Stimulated activated CD4-positive, alpha-beta T cell treated with anti-CD3 and anti-CD28 coated beads, Interleukin-2, amount 100 ng/mL, for 24 hours (primary cell): ENCODE measurements around the gene TPCN1.

Experiments
- DNase-seq, 2 donors: peaks; one replicate each; pipeline ENCODE4 v3.0.0-alpha.2; 2020

TPCN1 gene

GRCh38 chr12:113221181-113221996 is at the start of gene TPCN1:
TPCN1 (plus strand) TSS chr12:113221464; CDS start chr12:113226853, 5,389 bp downstream.
- peak; percentile 99 for DNase-seq

DNA sequence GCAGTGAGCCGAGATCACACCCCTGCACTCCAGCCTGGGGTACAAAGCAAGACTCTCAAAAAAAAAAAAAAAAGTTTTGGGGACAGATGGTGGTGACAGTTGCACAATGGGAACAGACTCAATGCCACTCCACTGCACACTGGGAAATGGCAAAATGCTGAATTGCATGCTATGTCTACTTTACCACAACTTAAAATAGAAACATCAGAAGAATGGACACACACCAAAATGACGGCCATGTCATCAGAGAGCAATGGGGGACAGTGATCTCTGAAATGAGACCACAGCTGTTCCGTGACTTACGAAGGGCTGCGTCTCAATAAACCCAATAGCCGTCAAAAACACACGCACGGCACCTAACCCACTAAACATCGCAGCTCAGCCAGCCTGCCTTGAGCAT is 49.7 kb upstream of the TPCN1 start:
- no peak for DNase-seq

GRCh38 chr12:113172185-113172584 is 49.1 kb upstream of the TPCN1 start:
- no peak for DNase-seq

- DNase-seq, result no peak
Observed at GRCh38 chr12:113173081-113173698, 48.1 kb upstream of the TPCN1 start.

- peak; percentile 86 for DNase-seq
Observed at GRCh38 chr12:113174461-113175384, 46.5 kb upstream of the TPCN1 start.

DNA sequence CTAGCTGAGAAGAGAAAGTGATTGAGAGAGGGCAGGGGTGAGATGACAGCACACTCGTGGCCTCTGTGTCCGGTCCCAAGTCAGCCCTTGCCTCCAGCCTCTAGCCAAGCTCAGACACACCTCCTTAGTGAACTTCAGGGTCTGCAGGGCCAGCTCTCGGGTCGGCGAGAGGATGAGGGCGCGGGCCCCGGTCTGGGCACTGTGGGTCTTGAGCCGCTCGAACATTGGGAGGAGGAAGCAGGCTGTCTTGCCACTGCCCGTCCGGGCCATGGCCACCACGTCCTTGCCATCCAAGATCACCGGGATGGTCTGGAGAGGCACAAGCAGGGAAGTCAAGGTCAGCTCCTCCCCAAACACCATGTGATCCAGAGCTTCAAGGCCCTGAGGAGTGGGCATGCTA is 42.2 kb upstream of the TPCN1 start:
- DNase-seq, result no peak

DNA sequence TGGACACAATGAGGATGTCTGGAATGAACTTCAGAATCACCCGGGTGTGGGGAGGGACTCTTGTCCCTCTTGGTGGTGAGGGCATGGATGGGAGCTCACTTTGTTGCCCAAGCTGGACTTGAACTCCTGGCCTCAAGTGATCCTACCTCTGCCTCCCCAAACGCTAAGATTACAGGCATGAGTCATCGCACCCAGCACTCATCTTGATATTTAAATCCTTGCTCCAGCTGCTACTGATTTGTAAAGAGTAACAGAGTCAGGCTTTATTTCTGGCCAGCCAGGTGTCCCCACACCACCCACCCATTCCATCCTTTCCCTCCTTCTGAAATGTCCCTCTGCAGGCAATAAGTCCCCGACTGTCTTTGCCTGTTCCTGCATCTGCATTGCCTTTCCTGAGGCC is 40.9 kb upstream of the TPCN1 start:
- DNase-seq, result no peak

- no peak for DNase-seq
Observed at GRCh38 chr12:113181975-113182374, 39.3 kb upstream of the TPCN1 start.

DNA sequence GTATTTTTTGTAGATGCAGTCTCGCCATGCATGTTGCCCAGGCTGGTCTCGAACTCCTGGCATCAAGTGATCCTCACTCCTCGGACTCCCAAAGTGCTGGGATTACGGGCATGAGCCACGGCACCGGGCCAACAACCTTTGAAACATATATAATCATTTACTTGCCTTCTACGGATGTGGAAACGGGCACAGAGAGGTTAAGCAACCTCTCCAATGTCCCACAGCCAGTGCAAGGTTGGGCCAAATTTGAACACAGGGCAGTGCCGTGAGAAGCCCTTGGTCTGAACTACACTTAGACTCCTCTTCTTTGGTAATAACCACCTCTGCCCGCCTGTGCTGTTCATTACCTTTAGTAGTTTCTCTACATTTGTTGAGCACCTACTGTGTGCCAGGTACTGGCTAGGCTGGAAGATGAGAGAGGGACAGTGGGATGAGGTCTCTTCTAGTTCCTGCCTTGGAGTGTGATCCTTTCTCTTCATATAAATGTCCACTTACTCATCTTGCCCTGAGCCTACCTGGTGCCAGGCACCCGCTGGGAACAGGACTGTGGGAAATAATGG is 38.2 kb upstream of the TPCN1 start:
- no peak for DNase-seq

DNA sequence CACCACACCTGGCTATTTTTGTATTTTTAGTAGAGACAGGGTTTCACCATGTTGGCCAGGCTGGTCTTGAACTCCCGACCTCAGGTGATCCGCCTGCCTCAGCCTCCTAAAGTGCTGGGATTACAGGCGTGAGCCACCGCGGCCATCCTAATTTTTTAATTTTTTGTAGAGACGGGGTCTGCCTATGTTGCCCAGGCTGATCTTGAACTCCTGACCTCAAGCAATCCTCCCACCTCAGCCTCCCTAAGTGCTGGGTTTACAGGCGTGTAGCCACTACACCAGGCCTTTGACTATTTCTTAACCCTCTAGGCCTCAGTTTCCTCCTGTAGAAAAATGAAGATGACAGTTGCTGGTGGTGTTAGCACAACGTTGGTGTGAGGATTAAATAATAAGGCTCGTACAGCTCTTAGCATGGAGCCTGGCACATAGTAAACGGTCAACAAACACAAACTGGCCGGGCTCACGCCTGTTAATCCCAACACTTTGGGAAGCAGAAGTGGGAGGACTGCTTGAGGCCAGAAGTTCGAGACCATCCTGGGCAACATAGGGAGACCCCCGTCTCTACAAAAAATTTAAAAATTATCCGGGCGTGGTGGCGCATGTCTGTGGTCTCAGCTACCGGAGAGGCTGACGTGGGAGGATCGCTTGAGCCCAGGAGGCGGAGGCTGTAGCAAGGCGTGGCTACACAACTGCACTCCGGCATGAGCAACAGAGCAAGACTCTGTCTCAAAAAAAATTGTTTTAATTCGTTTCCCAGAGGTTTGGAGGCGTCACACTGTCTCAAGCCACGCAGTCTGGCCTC is 37.0 kb upstream of the TPCN1 start:
- DNase-seq, result no peak

GRCh38 chr12:113184900-113185179 is 36.4 kb upstream of the TPCN1 start:
- DNase-seq, result peak; percentile 89

DNA sequence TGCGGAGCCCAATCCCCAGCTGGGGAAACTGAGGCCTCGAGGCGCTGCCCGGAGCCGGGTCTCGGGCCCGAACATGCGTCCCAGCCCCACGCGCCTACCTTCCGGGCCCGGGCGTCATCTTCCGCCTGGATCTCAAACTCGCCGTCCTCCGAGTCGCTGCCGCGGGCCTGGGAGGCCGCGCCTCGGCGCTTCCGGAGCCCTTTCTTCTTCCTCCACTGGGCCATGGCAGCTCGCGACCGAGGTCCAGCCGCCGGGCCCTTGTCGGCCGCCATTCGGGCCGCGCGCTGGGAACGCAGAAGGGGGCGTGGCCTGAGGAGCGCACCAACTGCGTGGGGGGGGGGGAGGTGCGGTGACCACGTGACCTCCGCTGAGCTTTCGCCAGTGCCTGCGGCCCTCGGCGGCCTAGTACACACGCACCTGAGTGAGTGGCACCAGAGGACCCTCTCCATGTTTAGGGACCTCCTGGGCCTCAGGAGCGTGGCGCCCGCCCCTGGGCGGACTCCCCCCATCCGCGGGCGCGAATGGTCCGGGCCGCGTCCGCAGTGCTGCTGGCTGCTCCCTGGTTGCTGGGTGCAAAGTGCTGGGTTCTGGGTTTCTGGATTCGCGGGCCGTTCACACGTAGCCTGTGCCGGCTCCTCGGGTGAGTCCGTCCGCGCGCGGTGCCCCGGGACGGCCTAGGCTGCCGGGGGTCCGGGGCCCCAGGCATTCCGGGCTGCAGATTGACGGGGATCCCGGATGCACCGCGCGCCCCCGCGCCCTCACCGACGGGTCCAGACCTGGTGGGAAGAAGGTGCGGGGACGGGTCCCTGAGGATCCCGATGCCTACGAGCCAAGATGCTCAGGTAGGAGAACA is 35.9 kb upstream of the TPCN1 start, which contains the start of the genes DDX54 and RITA1:
DDX54 (minus strand) TSS at position 299 of the 853 bp plus-strand sequence; CDS start at position 272, 27 bp downstream.
RITA1 (plus strand) TSS at position 542 of the 853 bp plus-strand sequence. CDS start 1,026 bp downstream, outside the sequence.
- DNase-seq, result peak; percentile 83 to 85

DNA sequence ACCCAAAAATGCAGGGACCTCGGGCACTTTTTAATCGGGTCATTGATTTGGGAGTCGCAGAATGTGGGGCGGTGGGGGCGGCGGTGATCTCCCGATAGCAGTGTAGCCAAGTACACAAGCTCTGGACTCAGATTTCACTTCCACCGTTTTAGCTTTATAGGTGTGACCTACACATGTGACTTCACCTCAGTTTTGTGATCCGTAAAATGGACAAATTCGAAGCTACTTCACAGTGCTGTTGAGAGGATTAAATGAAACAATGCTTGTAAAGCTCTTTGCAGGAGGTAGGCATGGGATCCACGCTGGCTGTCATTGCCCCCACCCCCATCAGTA is 35.3 kb upstream of the TPCN1 start:
- DNase-seq, result no peak

- DNase-seq, result no peak
Observed at GRCh38 chr12:113186666-113187325, 34.5 kb upstream of the TPCN1 start.

DNA sequence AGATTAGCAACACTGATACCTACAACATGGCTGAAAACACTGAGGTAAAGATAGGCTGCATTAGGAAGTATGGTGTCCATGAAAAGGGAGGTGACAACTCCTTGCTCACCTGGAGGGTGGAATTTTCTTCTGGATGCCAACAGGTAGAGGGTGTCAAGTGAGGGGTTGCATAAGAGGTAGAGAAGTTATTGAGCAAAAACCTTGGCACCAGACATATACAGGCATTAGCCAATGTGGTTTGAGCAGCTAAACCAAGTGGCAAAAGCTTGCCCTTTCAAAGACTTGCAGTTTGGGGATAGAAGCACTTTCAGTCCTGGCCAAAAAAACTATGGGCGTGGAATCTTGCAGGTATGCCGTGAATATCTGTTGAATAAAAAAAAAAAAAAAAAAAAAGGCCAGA is 31.9 kb upstream of the TPCN1 start:
- DNase-seq, result no peak

- no peak for DNase-seq
Observed at GRCh38 chr12:113190761-113191160, 30.5 kb upstream of the TPCN1 start.

- DNase-seq, result no peak
Observed at GRCh38 chr12:113191227-113191626, 30.0 kb upstream of the TPCN1 start.

DNA sequence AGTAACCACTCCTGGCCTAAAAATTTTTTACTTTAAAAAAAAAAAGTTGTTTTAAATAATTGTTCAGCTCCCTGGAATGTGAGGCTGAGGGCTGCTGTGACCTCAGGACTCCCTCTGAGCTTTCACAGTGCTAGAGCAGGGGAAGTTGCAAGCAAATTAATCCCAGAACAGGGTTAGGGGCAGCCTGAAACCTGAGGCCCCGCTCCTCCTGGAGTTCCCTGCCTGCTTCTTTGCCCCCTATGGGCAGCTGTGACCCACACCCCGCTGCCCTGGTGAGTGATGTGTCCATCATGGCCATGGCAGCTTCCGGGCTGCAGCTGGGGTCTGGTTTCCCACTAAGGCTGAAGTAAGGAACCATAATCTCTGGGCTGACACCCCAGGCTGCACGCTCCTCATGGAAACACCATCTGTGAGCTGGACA is 26.3 kb upstream of the TPCN1 start:
- no peak for DNase-seq

DNA sequence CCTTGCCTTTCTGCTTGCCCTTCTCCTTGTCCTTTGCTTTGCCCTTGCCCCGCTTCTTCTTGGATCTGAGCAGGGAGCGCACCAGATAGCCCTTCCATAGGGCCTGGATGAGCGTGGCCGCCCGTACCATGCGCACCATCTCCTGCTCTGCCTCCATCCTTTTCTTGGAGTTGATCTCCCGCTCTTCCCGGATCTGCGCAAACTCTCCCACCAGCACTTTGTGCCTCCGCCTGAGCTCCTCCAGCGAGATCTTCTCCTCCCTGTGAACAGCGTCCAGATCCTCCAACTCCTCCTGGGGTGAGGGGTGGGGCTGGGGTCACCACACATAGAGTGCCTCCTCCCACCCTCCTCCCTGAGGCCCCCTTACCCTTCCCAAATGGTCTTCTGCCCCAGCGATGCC is 25.7 kb upstream of the TPCN1 start:
- no peak for DNase-seq

DNA sequence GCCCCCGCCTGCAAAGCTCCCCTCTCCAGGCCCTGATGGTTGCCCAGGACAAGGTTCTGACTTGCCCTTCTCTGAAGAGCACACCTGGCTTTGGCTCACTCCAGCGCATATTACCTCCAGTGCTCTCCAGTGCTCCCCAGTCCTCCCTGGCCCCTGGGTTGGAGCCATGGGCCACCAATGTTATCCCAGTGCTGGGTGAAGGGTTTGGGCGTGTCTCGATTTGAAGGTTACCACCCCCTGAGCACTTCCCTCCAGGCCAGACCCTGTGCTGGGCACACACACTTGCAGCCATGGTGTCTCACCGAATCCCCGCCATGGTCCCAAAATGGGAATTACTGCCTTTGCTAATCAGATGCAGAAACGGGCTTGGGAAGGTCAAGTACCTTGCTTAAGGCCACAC is 24.7 kb upstream of the TPCN1 start:
- DNase-seq, result no peak

GRCh38 chr12:113196990-113197389 is 24.3 kb upstream of the TPCN1 start:
- peak; percentile 46 to 48 for DNase-seq
